Spleen (tissue), 11 donors: ENCODE data around the gene LOX. TPM values are rescaled to one million over a fixed set of nuclear protein-coding genes. Genes with fewer than 3 reads are reported as not detected.

Experiments
- DNase-seq: peaks from one replicate; pipeline ENCODE4 v3.0.0-alpha.2; 2020
- H3K27ac ChIP-seq, 8 donors: fragments of 200-600 bp; sonication (generic) in 7 of 8; 1 replicate in 4 of 8; 2 replicates in 4 of 8; pipeline versions ENCODE4 v1.5.0 to v1.8.0; 2016 to 2021; ENCODE audit warnings: inconsistent platforms in 4 of 8, mild to moderate bottlenecking in 4 of 8, moderate library complexity in 1 of 8
- H3K27me3 ChIP-seq, 7 donors: fragments of 200-600 bp; sonication (generic) in 6 of 7; replicated peaks in 1 of 7; 1 replicate in 4 of 7; 2 replicates in 3 of 7; pipeline versions ENCODE4 v1.5.0 to v1.8.0; 2016 to 2021; ENCODE audit warnings: inconsistent platforms in 3 of 7, mild to moderate bottlenecking in 1 of 7
- H3K36me3 ChIP-seq, 6 donors: fragments of 200-600 bp; sonication (generic) in 5 of 6; 1 replicate in 4 of 6; 2 replicates in 2 of 6; pipeline versions ENCODE4 v1.5.0 to v1.8.0; 2016 to 2021; ENCODE audit warnings: inconsistent platforms in 2 of 6
- H3K4me1 ChIP-seq, 6 donors: fragments of 200-600 bp; sonication (generic) in 5 of 6; 1 replicate in 3 of 6; 2 replicates in 3 of 6; pipeline versions ENCODE4 v1.5.0 to v1.8.0; 2016 to 2021; ENCODE audit warnings: inconsistent platforms in 3 of 6
- H3K4me3 ChIP-seq, 8 donors: fragments of 200-600 bp; sonication (generic) in 7 of 8; 1 replicate in 4 of 8; 2 replicates in 4 of 8; pipeline versions ENCODE4 v1.5.0 to v1.8.0; 2016 to 2021; ENCODE audit warnings: inconsistent platforms in 4 of 8, mild to moderate bottlenecking in 4 of 8, moderate library complexity in 2 of 8
- H3K9me3 ChIP-seq, 8 donors: fragments of 200-600 bp; sonication (generic) in 7 of 8; 1 replicate in 4 of 8; 2 replicates in 4 of 8; pipeline versions ENCODE4 v1.5.0 to v1.8.0; 2016 to 2021; ENCODE audit warnings: inconsistent platforms in 4 of 8
- POLR2A ChIP-seq, 3 donors: fragments of 450-650 bp; IDR thresholded peaks; one replicate each; pipeline ENCODE4 v1.5.1; 2017; ENCODE audit warnings: antibody characterized with exemption in 3 of 3, mild to moderate bottlenecking in 1 of 3
- POLR2AphosphoS5 ChIP-seq, 3 donors: sonication (generic); formaldehyde crosslinking; IDR thresholded peaks; one replicate each; pipeline ENCODE4 v1.5.1; 2017; ENCODE audit warnings: antibody characterized with exemption in 3 of 3
- WGBS, 5 donors: extraction: QIAGEN DNeasy Blood & Tissue Kit in 3 of 5; methylation state at CpG; one replicate each; pipeline versions ENCODE4 v1.1.5 to v1.1.7; 2013 to 2018; 5-methylcytosine and 5-hydroxymethylcytosine counted together
- intact Hi-C: fragments of 100-400 bp; cut with DNase I; formaldehyde crosslinking; loops from one replicate; pipeline ENCODE4 v1.15.0; 2023; ENCODE audit warnings: low total_unique reads
- polyA plus RNA-seq, 3 donors: library from polyadenylated mRNA; stranded (reverse); fragments of 200-250 nt; gene quantifications; one replicate each; pipeline ENCODE4 v1.2.1, GENCODE V29; 2013
- total RNA-seq, 7 donors: library from RNA; depleted of rRNA in 3 of 7; stranded (reverse); fragments of >200 nt in 3 of 7; fragmentation: NEBNext Ultra II Directional in 4 of 7; extraction: Animal tissue kit (Norgen Biotek cat#: 25700) in 4 of 7; gene quantifications; one replicate each; pipeline versions ENCODE4 v1.1.0 to v1.2.1, GENCODE V29; 2016 to 2021
- TF ChIP-seq, protein P1 (sequence below), 11 experiments: fragments of 200-600 bp in 7 of 11; fragments of 450-650 bp in 4 of 11; sonication (generic) in 4 of 11; IDR thresholded peaks in 8 of 11; conservative IDR thresholded peaks in 3 of 11; 1 replicate in 7 of 11; 2 replicates in 4 of 11; pipeline versions ENCODE4 v1.4.0 to v1.8.0; 2016 to 2021; ENCODE audit warnings: antibody characterized with exemption in 11 of 11, inconsistent platforms in 4 of 11, mild to moderate bottlenecking in 1 of 11
- donor health status: healthy with polysubstance abuse.
- donor health status: DM: no; HTN: no; CAD: no; lungs with moderate emphysema.
- donor health status: DM: no; HTN: no; CAD: no.
- donor health status: Bipolar disorder and iron deficiency.
- donor health status: healthy.
- donor health status: DM: no; HTN: no; CAD: no.
- donor health status: DM: yes; HTN: yes; CAD: no.

Gene LOX
- total and polyA plus RNA-seq, 10 donors: 0.96 to 17.4 (median 5.3) TPM

DNA sequence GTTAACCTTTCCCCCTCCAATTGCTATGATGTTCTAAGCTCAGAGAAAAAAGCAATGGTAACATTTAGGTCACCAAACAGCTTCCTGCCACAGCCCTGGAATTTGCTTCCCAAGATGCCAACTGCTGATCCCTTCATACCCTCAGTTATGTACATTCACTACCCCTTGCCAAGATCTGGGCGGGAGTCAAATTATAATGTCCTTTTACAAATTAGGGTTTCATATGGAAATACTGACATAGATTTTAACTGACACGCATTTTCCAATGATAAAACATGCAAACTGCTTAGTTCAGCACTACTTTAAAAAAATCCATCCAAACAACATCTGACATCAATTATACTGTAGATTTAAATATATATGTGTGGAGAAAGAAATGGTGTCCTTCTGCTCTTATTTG, 5.0 kb downstream of the LOX start:
- 73 to 91% (median 86%) methylated on average over 2 of the region's 2 CpGs for WGBS, 5 donors
- Histone ChIP-seq H3K27me3 (peaks cover 0 to 23% (median 15%) of the 10 kb centered on the region in 7 donors), H3K4me3 (no peak overlapping the region), H3K36me3 (no peaks in the 10 kb centered on the region), H3K4me1 (peaks cover 0 to 23% (median 17%) of the 10 kb centered on the region in 6 donors), H3K9me3 (no peaks in the 10 kb centered on the region), H3K27ac (no peak overlapping the region)
- intact Hi-C loops: no loop called here
- TF ChIP-seq POLR2A (IDR thresholded peaks at IDR 0.05) (no peak), POLR2AphosphoS5 (IDR thresholded peaks at IDR 0.05) (no peak)
- TF ChIP-seq, protein P1, sequence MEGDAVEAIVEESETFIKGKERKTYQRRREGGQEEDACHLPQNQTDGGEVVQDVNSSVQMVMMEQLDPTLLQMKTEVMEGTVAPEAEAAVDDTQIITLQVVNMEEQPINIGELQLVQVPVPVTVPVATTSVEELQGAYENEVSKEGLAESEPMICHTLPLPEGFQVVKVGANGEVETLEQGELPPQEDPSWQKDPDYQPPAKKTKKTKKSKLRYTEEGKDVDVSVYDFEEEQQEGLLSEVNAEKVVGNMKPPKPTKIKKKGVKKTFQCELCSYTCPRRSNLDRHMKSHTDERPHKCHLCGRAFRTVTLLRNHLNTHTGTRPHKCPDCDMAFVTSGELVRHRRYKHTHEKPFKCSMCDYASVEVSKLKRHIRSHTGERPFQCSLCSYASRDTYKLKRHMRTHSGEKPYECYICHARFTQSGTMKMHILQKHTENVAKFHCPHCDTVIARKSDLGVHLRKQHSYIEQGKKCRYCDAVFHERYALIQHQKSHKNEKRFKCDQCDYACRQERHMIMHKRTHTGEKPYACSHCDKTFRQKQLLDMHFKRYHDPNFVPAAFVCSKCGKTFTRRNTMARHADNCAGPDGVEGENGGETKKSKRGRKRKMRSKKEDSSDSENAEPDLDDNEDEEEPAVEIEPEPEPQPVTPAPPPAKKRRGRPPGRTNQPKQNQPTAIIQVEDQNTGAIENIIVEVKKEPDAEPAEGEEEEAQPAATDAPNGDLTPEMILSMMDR (IDR thresholded peaks at IDR 0.05 in 8 of 11, conservative IDR thresholded peaks at IDR 0.05 in 3 of 11): no peak
- DNase-seq: no peak

DNA sequence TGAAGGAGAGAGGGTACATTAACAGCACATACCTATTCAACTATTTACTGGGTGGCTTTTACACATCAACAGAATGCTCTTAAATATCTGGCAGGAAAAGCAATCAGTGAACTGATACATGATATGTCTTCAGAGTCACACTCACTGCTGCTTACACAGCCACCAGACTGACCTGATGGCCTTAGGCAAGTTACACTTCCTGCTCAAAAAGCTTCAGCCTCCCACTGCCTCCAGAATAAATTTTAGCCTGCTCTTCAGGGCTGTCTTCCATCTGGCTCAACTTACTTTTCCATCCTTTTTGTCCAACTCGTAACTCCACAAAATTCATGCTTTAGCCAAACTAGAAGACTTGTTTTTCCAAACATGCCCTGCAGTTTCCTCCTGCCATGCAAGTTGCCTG, 10.7 kb downstream of the LOX start:
- Histone ChIP-seq H3K27ac (no peak overlapping the region), H3K36me3 (no peaks in the 10 kb centered on the region), H3K4me1 (no peaks in the 10 kb centered on the region), H3K4me3 (no peak overlapping the region), H3K27me3 (no peaks in the 10 kb centered on the region), H3K9me3 (no peaks in the 10 kb centered on the region)
- 76 to 89% (median 82%) methylated on average over 1 of the region's 1 CpG for WGBS, 5 donors
- DNase-seq: no peak
- intact Hi-C loops: no loop called here
- TF ChIP-seq, protein P1 (IDR thresholded peaks at IDR 0.05 in 8 of 11, conservative IDR thresholded peaks at IDR 0.05 in 3 of 11): no peak
- TF ChIP-seq POLR2A (IDR thresholded peaks at IDR 0.05): no peak

DNA sequence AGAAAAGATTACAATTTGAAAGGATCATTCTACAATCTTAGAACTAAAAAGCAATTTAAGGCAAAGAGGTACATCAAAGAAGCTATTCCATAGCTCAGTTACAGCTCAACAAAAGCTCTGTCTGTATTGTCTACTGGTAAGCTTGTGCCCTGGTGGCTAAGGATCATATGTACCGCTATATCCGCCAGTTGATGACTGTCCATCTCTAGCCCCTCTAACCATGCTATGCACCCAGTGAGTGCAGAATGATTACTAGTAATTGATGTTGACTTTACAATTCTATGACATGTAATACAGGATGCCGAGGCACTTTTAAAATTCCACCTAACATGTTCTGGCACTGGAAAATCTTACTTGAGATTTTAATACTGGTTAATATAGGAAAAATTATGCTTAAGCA, 13.1 kb downstream of the LOX start:
- H3K36me3 ChIP-seq: no peaks in the 10 kb centered on the region
- DNase-seq: no peak
- H3K4me3 ChIP-seq: no peak overlapping the region
- intact Hi-C loops: no loop called here
- no peak overlapping the region for H3K27ac ChIP-seq
- no peaks in the 10 kb centered on the region for H3K27me3 ChIP-seq
- WGBS, 5 donors: 91 to 99% (median 97%) methylated on average over 3 of the region's 3 CpGs
- TF ChIP-seq POLR2AphosphoS5 (IDR thresholded peaks at IDR 0.05): no peak
- TF ChIP-seq POLR2A (IDR thresholded peaks at IDR 0.05): no peak
- TF ChIP-seq, protein P1 (IDR thresholded peaks at IDR 0.05 in 8 of 11, conservative IDR thresholded peaks at IDR 0.05 in 3 of 11): no peak
- no peaks in the 10 kb centered on the region for H3K4me1 ChIP-seq
- H3K9me3 ChIP-seq: no peaks in the 10 kb centered on the region

DNA sequence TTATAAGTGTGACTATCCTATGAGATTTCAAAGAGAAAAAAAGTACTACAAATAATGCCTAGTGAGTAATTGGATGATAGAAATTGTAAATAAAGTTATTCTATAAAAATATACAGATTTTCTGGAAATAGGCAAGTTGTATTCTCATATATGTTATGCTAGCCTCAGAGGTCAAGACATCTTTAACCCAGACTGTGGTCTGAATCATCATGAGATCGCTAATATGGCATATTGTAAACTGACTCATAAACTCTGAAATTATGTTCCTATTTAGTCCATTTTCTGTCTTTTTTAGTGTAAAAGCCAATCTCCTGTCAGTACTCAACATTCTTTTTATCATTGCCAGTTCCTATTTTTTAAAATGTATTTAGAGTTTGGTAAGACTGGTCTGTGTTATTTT, 14.2 kb downstream of the LOX start:
- no peaks in the 10 kb centered on the region for H3K36me3 ChIP-seq
- WGBS, 5 donors: 86 to 93% (median 87%) methylated on average over 1 of the region's 1 CpG
- no peaks in the 10 kb centered on the region for H3K4me1 ChIP-seq

More for the DNA sequence above, 14.2 kb downstream of the LOX start:
- intact Hi-C loops: no loop called here
- H3K9me3 ChIP-seq: no peaks in the 10 kb centered on the region
- no peak overlapping the region for H3K4me3 ChIP-seq
- H3K27ac ChIP-seq: no peak overlapping the region
- H3K27me3 ChIP-seq: no peaks in the 10 kb centered on the region
- TF ChIP-seq, protein P1 (IDR thresholded peaks at IDR 0.05 in 8 of 11, conservative IDR thresholded peaks at IDR 0.05 in 3 of 11): no peak
- TF ChIP-seq POLR2A (IDR thresholded peaks at IDR 0.05) (no peak), POLR2AphosphoS5 (IDR thresholded peaks at IDR 0.05) (no peak)
- no peak for DNase-seq
